Stimulated activated CD4-positive, alpha-beta T cell treated with anti-CD3 and anti-CD28 coated beads, Interleukin-4, amount 100 ng/mL, for 24 hours (primary cell): ENCODE results near the gene PABPC1L.

Source experiments
- DNase-seq: peaks from one replicate; pipeline ENCODE4 v3.0.0-alpha.2; 2020

The PABPC1L gene

GRCh38 chr20:44945261-44945660 lies 35.4 kb downstream of the PABPC1L start:
- DNase-seq = no peak

GRCh38 chr20:44946271-44946852 lies 36.5 kb downstream of the PABPC1L start:
- no peak for DNase-seq

- no peak for DNase-seq
Observed at GRCh38 chr20:44948107-44948506, 38.2 kb downstream of the PABPC1L start.

GRCh38 chr20:44948513-44948912 lies 38.7 kb downstream of the PABPC1L start:
- no peak for DNase-seq

- no peak for DNase-seq
Observed at GRCh38 chr20:44950368-44950767, 40.5 kb downstream of the PABPC1L start.

GRCh38 chr20:44952731-44953130 lies 42.9 kb downstream of the PABPC1L start:
- DNase-seq = no peak

GRCh38 chr20:44954211-44954610 lies 44.4 kb downstream of the PABPC1L start:
- DNase-seq = no peak

GRCh38 chr20:44955270-44955669 lies 45.4 kb downstream of the PABPC1L start:
- no peak for DNase-seq

GRCh38 chr20:44956410-44956809 lies 46.5 kb downstream of the PABPC1L start:
- DNase-seq = no peak

- DNase-seq = no peak
Observed at GRCh38 chr20:44958276-44958675, 48.4 kb downstream of the PABPC1L start.

GRCh38 chr20:44959082-44959637 lies 49.3 kb downstream of the PABPC1L start:
- peak; percentile 36 for DNase-seq

- peak; percentile 87 for DNase-seq
Observed at GRCh38 chr20:44959638-44960102, 49.8 kb downstream of the PABPC1L start.

- DNase-seq = peak; percentile 97
Observed at GRCh38 chr20:44960103-44960852, 50.4 kb downstream of the PABPC1L start, which contains the start of gene TOMM34. TOMM34 (minus strand) TSS chr20:44960397; CDS start chr20:44960333, 64 bp downstream.

GRCh38 chr20:44961011-44961869 lies 51.4 kb downstream of the PABPC1L start:
- DNase-seq = no peak

- no peak for DNase-seq
Observed at GRCh38 chr20:44961870-44962267, 52.0 kb downstream of the PABPC1L start.

- no peak for DNase-seq
Observed at GRCh38 chr20:44962483-44962882, 52.6 kb downstream of the PABPC1L start.

- DNase-seq = no peak
Observed at GRCh38 chr20:44963325-44964215, 53.7 kb downstream of the PABPC1L start.

- DNase-seq = no peak
Observed at GRCh38 chr20:44965651-44966029, 55.8 kb downstream of the PABPC1L start.

- peak; percentile 95 for DNase-seq
Observed at GRCh38 chr20:44966030-44966961, 56.4 kb downstream of the PABPC1L start, which contains the start of gene STK4. STK4 (plus strand) TSS chr20:44966512; CDS start chr20:44966569, 57 bp downstream.

- DNase-seq = peak; percentile 40
Observed at GRCh38 chr20:44967207-44967807, 57.4 kb downstream of the PABPC1L start.
